HAP-1 (cell line): Measurements from ENCODE around the gene ACOT13.
A peak's percentile ranks its signal among the peaks of the same experiment; 100 is the strongest.
"Not testable (repeated sequence)": the region's sequence is repeated elsewhere in the genome, so short reads cannot be mapped to it uniquely, and the experiment has no call there.

Experiments
- DNase-seq, 2 experiments: peaks; one replicate each; pipeline ENCODE4 v3.0.0-alpha.2; 2016 to 2020; ENCODE audit warnings: low spot score in 2 of 2
- H3K27me3 ChIP-seq: fragments of 250-450 bp; sonication (Bioruptor Pico); 2 replicates; pipeline ENCODE4 v1.5.1; 2020; ENCODE audit warnings: low read depth, mild to moderate bottlenecking, moderate library complexity
- H3K36me3 ChIP-seq: fragments of 250-450 bp; sonication (Bioruptor Pico); replicated peaks from 2 replicates; pipeline ENCODE4 v1.5.1; 2020; ENCODE audit warnings: mild to moderate bottlenecking
- H3K4me1 ChIP-seq: fragments of 250-450 bp; sonication (Bioruptor Pico); 2 replicates; pipeline ENCODE4 v1.5.1; 2020; ENCODE audit warnings: mild to moderate bottlenecking
- H3K4me3 ChIP-seq: fragments of 250-450 bp; sonication (Bioruptor Pico); 2 replicates; pipeline ENCODE4 v1.5.1; 2020; ENCODE audit warnings: mild to moderate bottlenecking, moderate library complexity
- H3K9me3 ChIP-seq: fragments of 250-450 bp; sonication (Bioruptor Pico); 2 replicates; pipeline ENCODE4 v1.5.1; 2020; ENCODE audit warnings: mild to moderate bottlenecking, moderate library complexity
- in situ Hi-C: fragments of 300-500 bp; cut with MboI; formaldehyde crosslinking; loops from 3 replicates; pipeline ENCODE4 v1.14.3; 2020; ENCODE audit warnings: low sequenced_read_pairs, inconsistent platforms, mixed read lengths

The ACOT13 gene

DNA sequence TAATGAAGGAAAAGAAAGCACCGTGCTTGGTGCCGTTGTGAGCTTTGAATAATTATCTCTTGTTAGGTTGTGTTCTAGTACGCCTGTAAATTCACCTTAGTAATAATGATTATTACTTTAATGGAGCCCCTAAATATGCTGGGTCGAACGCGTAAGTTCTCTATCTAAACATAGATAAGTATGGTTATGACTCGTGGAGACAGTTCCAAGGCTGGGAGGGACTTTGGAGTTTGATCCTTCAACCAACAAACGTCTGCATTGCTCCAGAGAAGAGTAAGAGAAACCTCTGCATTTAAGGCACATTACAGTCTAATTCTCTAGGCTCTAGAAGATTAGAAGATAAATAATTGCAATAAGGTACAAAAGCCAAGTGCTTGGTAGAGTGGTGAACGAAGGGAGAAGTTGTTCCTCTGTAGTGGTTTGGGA is 514 bp downstream of the ACOT13 start:
- Histone ChIP-seq H3K27me3 (no peaks in the 10 kb centered on the region), H3K4me1 (peaks cover 14% of the 10 kb centered on the region), H3K36me3 (peaks cover 16% of the 10 kb centered on the region), H3K4me3 (peak overlapping the region; percentile 94), H3K9me3 (no peaks in the 10 kb centered on the region)
- no peak for DNase-seq
- in situ Hi-C loops, result no loop called here

- in situ Hi-C loops, DNase-seq, H3K9me3 ChIP-seq, H3K27me3 ChIP-seq: not testable (repeated sequence)
- peak overlapping the region; percentile 94; the same call in 1 of the 2 replicates for H3K4me3 ChIP-seq
- peaks cover 11% of the 10 kb centered on the region for H3K36me3 ChIP-seq
- peaks cover 14% of the 10 kb centered on the region for H3K4me1 ChIP-seq
Measured at GRCh38 chr6:24668066-24668996, 1.5 kb downstream of the ACOT13 start.

DNA sequence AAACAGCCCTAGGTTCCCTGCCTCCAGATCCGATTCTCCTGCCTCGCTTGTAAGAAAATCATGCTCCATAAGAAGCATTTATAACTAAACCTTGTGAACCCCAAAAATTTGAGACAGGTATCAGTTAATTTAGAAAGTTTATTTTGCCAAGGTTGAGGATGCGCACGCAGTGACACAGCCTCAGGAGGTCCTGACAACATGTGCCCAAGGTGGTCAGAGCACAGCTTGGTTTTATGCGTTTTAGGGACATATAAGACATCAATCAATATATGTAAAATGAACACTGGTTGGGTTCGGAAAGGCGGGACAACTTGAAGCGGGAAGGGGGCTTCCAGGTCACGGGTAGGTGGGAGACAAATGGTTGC is 2.1 kb downstream of the ACOT13 start:
- DNase-seq, result no peak
- H3K36me3 ChIP-seq, result peaks cover 10% of the 10 kb centered on the region
- no peak overlapping the region for H3K4me3 ChIP-seq
- in situ Hi-C loops, result no loop called here
- peaks cover 14% of the 10 kb centered on the region for H3K4me1 ChIP-seq
- H3K9me3 ChIP-seq, result peaks cover 8% of the 10 kb centered on the region
- no peaks in the 10 kb centered on the region for H3K27me3 ChIP-seq

DNA sequence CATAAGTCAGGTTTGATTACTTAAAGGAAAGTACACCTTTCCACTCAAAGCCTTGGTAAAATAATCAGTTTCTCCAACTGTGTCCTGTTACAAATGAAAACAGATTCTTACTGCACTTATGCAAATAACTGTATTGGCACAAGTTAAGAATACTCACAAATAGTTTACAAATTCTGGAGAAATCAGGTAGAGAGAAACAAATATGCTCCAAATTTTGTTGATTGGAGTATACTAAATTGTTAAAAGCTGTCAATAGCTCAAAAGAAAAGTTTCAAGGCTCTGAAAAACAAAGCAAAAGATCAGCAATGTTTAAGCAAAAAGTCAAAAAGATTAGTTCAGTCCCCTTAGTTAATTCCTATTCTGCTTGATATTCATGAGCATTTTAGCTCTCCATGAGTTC is 3.6 kb downstream of the ACOT13 start:
- H3K36me3 ChIP-seq, H3K9me3 ChIP-seq, H3K4me1 ChIP-seq, in situ Hi-C loops, DNase-seq, H3K27me3 ChIP-seq, H3K4me3 ChIP-seq: not testable (repeated sequence)

- H3K36me3 ChIP-seq, DNase-seq, H3K4me1 ChIP-seq, in situ Hi-C loops, H3K9me3 ChIP-seq, H3K27me3 ChIP-seq, H3K4me3 ChIP-seq: not testable (repeated sequence)
Measured at GRCh38 chr6:24671077-24671476, 4.2 kb downstream of the ACOT13 start.

DNA sequence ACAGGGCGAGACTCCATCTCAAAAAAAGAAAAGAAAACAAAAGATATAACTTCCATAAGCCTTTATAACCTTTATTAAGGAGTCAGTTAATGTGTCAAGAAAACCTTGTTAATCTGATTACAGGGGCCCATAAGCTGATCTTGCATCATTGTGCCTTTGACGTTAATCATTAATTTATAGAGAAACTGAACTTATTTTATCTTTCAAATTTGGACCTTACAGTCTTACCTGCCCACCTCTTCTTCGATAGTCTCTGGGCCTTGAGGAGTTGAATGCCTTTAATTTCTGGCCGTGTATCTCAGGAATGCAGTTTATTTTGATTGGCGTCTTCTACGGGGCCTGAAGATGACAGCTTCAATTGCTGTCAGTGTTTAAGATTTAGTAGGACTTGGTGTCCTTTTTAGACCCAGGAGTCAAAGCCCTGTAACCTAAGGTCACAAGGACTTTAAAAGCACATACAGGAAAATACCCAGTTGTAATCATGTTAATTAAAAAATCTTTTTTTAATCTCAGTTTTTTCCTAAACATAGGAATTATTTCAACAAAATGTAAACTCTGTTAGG is 5.8 kb downstream of the ACOT13 start:
- Histone ChIP-seq H3K4me1 (peaks cover 4% of the 10 kb centered on the region; the same call in 1 of the 2 replicates), H3K4me3 (no peak overlapping the region), H3K27me3 (no peaks in the 10 kb centered on the region), H3K36me3 (no peaks in the 10 kb centered on the region), H3K9me3 (peaks cover 10% of the 10 kb centered on the region)
- in situ Hi-C loops, result no loop called here
- no peak for DNase-seq

DNA sequence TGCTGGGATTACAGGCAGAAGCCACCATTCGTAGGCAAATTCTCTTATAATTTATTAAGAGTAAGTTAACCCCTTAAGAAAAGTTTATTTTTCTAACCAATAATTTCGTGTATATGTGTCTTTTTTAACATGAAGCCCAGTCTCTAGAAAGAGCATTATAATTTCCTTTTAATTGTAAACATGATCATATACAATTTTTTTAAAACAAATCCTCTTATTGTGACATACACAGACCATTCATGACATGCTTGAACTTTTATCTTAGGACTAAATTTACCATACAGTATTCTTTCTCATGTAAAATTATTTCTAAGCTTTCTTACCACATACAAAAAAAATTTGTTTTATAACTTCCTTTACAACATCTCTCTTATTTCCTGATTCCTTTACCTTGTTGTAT is 6.7 kb downstream of the ACOT13 start:
- DNase-seq, result no peak
- H3K27me3 ChIP-seq, result no peaks in the 10 kb centered on the region
- no peaks in the 10 kb centered on the region for H3K36me3 ChIP-seq
- H3K9me3 ChIP-seq, result peaks cover 10% of the 10 kb centered on the region
- H3K4me3 ChIP-seq, result no peak overlapping the region
- no peaks in the 10 kb centered on the region for H3K4me1 ChIP-seq
- in situ Hi-C loops, result no loop called here

DNA sequence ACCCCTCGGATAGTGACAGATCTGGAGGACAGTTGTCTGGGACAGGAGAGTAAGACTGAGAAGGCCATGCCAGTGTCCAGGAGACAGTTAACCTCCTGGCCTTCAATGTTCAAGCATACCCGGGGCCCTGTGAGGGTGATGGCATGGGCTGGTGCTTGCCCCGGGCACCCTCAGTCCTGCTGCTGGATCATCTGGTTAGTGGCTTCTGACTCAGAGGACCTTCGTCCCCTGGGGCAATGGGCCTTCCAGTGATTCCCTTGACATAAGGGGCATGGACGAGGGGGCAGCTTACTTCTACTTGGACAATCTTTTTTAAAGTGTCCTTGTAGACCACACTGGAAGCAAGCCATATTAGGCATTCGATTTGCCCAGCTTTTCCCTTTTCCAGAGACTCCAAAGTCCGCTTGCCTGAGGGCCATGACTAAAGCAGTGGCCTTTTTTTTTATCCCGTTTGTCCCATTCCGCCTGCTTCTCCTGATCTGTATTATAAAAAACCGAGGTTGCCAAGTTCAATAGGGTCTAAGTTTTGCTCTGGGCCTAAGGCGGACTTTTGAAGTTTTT is 12.0 kb downstream of the ACOT13 start:
- H3K4me1 ChIP-seq, in situ Hi-C loops, DNase-seq, H3K9me3 ChIP-seq, H3K4me3 ChIP-seq, H3K36me3 ChIP-seq, H3K27me3 ChIP-seq: not testable (repeated sequence)

DNA sequence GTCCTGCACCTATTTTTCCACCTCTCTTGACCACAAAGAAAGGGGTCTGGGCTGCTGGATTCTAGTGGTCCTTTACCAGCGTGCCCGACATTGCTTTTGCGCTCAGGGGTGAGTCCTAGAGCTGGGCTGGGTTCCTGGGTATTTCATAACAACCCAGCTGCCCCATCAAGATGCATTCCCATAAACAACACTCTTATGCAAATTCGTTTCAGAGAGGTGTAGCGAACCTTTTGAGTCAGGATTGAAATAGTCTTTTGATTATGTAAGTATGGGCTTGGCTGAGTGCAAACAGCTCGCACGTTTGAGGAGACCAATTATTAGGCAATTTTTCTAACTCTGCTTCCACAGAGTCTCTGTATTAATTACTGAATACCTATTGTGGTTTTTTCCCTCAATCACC is 13.7 kb downstream of the ACOT13 start:
- no peaks in the 10 kb centered on the region for H3K27me3 ChIP-seq
- in situ Hi-C loops, result no loop called here
- H3K36me3 ChIP-seq, result no peaks in the 10 kb centered on the region
- no peak overlapping the region for H3K4me3 ChIP-seq
- H3K9me3 ChIP-seq, result no peaks in the 10 kb centered on the region
- no peak for DNase-seq
- H3K4me1 ChIP-seq, result peaks cover 5% of the 10 kb centered on the region

DNA sequence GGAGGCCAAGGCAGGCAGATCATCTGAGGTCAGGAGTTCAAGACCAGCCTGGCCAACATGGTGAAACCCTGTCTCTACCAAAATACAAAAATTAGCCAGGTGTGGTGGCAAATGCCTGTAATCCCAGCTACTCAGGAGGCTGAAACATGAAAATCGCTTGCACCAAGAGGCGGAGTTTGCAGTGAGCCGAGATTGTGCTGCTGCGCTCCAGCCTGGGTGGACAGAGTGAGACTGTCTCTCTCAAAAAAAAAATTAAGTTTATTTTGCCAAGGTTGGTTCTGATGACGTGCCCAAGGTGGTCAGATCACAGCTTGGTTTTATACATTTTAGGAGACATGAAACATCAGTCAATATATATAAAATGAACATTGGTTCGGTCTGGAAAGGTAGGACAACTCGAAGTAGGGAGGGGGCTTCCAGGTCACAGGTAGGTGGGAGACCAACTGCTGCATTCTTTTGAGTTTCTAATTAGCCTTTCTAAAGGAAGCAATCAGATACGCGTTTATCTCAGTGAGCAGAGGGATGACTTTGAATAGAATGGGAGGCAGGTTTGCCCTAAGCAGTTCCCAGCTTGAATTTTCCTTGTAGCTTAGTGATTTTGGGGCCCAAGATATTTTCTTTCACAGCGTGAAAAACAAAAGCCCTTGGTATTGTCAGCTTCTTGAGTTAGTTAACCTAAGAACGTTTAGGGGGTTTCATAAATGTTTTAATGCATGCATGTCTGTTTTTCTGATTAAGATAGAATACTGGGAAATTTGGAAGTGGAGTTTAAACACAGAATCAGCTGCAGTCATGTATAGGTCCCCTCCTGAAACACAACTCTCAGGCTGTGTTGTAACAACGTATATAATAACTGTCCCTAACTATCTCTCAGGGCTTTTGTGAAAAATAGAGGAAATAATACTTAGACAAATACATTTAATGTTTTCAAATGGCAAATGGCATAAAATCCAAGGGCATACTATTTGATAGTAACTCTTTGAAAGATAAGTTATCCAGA is 16.7 kb downstream of the ACOT13 start:
- DNase-seq, result no peak
- Histone ChIP-seq H3K4me3 (no peak overlapping the region), H3K4me1 (peaks cover 5% of the 10 kb centered on the region), H3K9me3 (no peaks in the 10 kb centered on the region), H3K27me3 (no peaks in the 10 kb centered on the region), H3K36me3 (no peaks in the 10 kb centered on the region)
- in situ Hi-C loops, result no loop called here

DNA sequence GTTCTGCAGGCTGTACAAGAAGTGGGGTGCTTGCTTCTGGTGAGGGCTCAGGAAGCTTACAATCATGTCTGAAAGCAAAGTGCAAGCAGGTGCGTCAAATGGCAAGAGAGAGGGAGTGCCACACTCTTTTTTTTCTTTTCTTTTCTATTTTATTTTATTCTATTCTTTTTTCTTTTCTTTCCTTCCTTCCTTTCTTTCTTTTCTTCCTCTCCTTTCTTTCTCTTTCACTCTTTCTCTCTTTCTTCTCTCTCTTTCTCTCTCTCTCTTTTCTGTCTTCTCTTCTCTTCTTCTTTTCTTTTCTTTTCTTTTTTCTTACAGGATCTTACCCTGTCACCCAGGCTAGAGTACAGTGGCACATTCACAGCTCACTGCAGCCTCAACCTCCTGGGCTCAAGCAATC is 19.5 kb downstream of the ACOT13 start:
- Histone ChIP-seq H3K4me1 (peaks cover 5% of the 10 kb centered on the region), H3K4me3 (no peak overlapping the region), H3K9me3 (no peaks in the 10 kb centered on the region), H3K27me3 (no peaks in the 10 kb centered on the region), H3K36me3 (no peaks in the 10 kb centered on the region)
- in situ Hi-C loops, result no loop called here
- DNase-seq, result no peak

GRCh38 chr6:24686946-24687345 is 20.1 kb downstream of the ACOT13 start:
- H3K4me3 ChIP-seq, result no peak overlapping the region
- peaks cover 5% of the 10 kb centered on the region for H3K4me1 ChIP-seq
- H3K36me3 ChIP-seq, result no peaks in the 10 kb centered on the region
- H3K9me3 ChIP-seq, result no peaks in the 10 kb centered on the region
- in situ Hi-C loops, result no loop called here
- H3K27me3 ChIP-seq, result no peaks in the 10 kb centered on the region
- DNase-seq, result no peak

DNA sequence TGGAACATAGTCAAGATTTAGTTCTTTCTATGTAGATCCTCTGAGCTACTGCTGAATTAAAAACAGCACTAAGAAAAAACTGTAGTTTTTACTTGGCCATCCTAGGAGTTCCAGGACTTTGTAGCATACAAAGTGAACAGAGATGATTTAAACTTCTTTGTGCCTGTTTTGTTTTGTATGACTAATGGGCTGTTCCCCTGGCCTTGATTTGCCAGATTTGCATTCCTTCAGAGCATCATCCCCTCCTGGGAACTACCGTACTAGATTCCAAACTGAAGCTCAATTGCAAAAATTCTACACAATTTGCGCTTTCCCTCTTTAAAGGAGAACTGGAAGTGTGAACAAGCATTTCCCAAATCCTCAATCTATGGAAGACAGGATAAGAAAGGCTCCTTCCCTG is 23.1 kb downstream of the ACOT13 start:
- Histone ChIP-seq H3K36me3 (no peaks in the 10 kb centered on the region), H3K9me3 (no peaks in the 10 kb centered on the region), H3K27me3 (no peaks in the 10 kb centered on the region), H3K4me3 (no peak overlapping the region), H3K4me1 (no peaks in the 10 kb centered on the region; the same call in 1 of the 2 replicates)
- DNase-seq, result no peak
- in situ Hi-C loops, result no loop called here
